Measurements from ENCODE around the gene TNNI3K.

DNA sequence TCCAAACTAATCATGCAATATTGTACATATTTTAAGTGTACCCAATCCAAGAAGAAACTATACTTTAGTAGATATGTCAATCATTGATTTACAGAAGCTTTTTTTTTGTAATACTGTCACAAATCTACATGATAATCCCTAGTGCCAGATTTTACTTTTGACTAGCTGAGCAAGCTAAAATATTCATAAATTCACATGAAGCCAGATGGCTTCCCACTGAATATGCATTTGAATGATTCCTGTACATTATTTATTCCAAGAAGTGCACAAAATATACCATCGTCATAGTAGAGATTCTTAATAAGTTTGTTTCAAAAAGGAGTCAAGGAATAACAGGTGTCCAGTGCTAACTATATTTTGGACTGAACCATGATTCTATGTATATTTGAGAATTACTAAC is 20.0 kb upstream of the TNNI3K start:
- no peak for TF ChIP-seq SUZ12 (IDR thresholded peaks at IDR 0.05; ENCODE audit: extremely low read depth, insufficient read depth, insufficient read length)
- no peak for TF ChIP-seq YY1 (IDR thresholded peaks at IDR 0.05; ENCODE audit: insufficient read depth, insufficient read length)
- no peak for TF ChIP-seq ZNF274 (IDR thresholded peaks at IDR 0.05; ENCODE audit: low read depth, low read length)
